Stimulated activated CD8-positive, alpha-beta memory T cell treated with anti-CD3 and anti-CD28 coated beads, Interleukin-7, amount 100 ng/mL, for 48 hours (primary cell): ENCODE results near the gene FLNC.

Experiments used
- DNase-seq, 2 donors: peaks; one replicate each; pipeline ENCODE4 v3.0.0-alpha.2; 2020; ENCODE audit warnings: low read depth in 1 of 2; ENCODE audit errors: extremely low read depth in 1 of 2

Gene FLNC

GRCh38 chr7:128842674-128843641 is 12.8 kb downstream of the FLNC start:
- DNase-seq: no peak

GRCh38 chr7:128843938-128844621 is 13.9 kb downstream of the FLNC start:
- DNase-seq: no peak

- DNase-seq: no peak
Measured at GRCh38 chr7:128844777-128845311, 14.6 kb downstream of the FLNC start.

GRCh38 chr7:128845475-128845874 is 15.3 kb downstream of the FLNC start:
- DNase-seq: no peak

- DNase-seq: no peak
Measured at GRCh38 chr7:128845987-128846386, 15.8 kb downstream of the FLNC start.

GRCh38 chr7:128846781-128847444 is 16.7 kb downstream of the FLNC start:
- no peak for DNase-seq

GRCh38 chr7:128847721-128848211 is 17.6 kb downstream of the FLNC start:
- no peak for DNase-seq

- DNase-seq: no peak
Measured at GRCh38 chr7:128848289-128849155, 18.3 kb downstream of the FLNC start.

GRCh38 chr7:128849156-128849515 is 18.9 kb downstream of the FLNC start:
- no peak for DNase-seq

- DNase-seq: no peak
Measured at GRCh38 chr7:128849804-128850490, 19.7 kb downstream of the FLNC start.

GRCh38 chr7:128852537-128853254 is 22.5 kb downstream of the FLNC start:
- DNase-seq: no peak

- DNase-seq: no peak
Measured at GRCh38 chr7:128853799-128854198, 23.6 kb downstream of the FLNC start.

- no peak for DNase-seq
Measured at GRCh38 chr7:128854396-128854795, 24.2 kb downstream of the FLNC start.

- no peak for DNase-seq
Measured at GRCh38 chr7:128855559-128855958, 25.4 kb downstream of the FLNC start.

GRCh38 chr7:128856001-128856718 is 26.0 kb downstream of the FLNC start:
- DNase-seq: no peak

- no peak for DNase-seq
Measured at GRCh38 chr7:128858380-128859231, 28.4 kb downstream of the FLNC start.
